Neural crest cell (in vitro differentiated cells): ENCODE measurements around the gene SLC10A2. TPM values are rescaled to one million over a fixed set of nuclear protein-coding genes. Genes with fewer than 3 reads are reported as not detected.

Source experiments
- DNase-seq: peaks from one replicate; pipeline ENCODE4 v3.0.0; 2021; ENCODE audit warnings: low read depth, mixed read lengths, low spot score
- H3K27ac Mint-ChIP-seq: one replicate; pipeline ENCODE4 v1.8.0; 2021; ENCODE audit warnings: mild to moderate bottlenecking, mixed read lengths; ENCODE audit not compliant: unreplicated experiment
- H3K27me3 Mint-ChIP-seq: 2 replicates; pipeline ENCODE4 v1.8.0; 2021; ENCODE audit warnings: low read depth, mild to moderate bottlenecking, mixed read lengths
- H3K36me3 Mint-ChIP-seq: 2 replicates; pipeline ENCODE4 v1.8.0; 2021; ENCODE audit warnings: low read depth, mild to moderate bottlenecking, mixed read lengths
- H3K4me1 Mint-ChIP-seq: 2 replicates; pipeline ENCODE4 v1.8.0; 2021; ENCODE audit warnings: mixed read lengths
- H3K4me3 Mint-ChIP-seq: one replicate; pipeline ENCODE4 v1.8.0; 2021; ENCODE audit warnings: mild to moderate bottlenecking, mixed read lengths
- H3K9me3 Mint-ChIP-seq: 2 replicates; pipeline ENCODE4 v1.8.0; 2021; ENCODE audit warnings: mixed read lengths
- total RNA-seq: library from RNA; stranded (reverse); gene quantifications from 2 replicates; pipeline ENCODE4 v1.2.1, GENCODE V29; 2021
- TF ChIP-seq, protein P1 (sequence below): fragments of 200-600 bp; sonication (generic); conservative IDR thresholded peaks from 2 replicates; pipeline ENCODE4 v1.5.0; 2021; ENCODE audit warnings: antibody characterized with exemption, mild to moderate bottlenecking

SLC10A2 gene
- total RNA-seq, 1 donor from 2014 or later, result 0.09 TPM

DNA sequence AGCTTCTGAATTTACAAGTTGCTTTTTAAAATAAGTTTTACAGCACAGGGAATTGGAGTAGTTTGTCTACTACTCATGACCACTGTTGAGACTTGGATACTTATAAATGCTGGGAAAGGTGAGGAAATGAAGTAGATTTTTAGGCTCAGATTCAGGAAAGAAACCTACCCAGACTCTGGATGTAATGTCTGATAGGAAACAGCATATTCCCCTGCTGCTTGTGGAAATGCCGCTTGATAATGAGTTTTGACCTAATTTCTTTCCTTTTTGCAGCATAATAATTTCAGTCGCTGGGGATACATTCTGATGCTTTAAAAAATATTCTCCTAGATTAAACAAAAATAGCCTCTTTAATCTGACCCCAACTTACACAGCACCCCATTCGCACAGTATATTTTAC lies 53.6 kb downstream of the SLC10A2 start:
- Mint-ChIP-seq H3K4me3 (no peak overlapping the region), H3K27ac (no peak overlapping the region), H3K36me3 (no peaks in the 10 kb centered on the region), H3K9me3 (peaks cover 3% of the 10 kb centered on the region), H3K27me3 (no peaks in the 10 kb centered on the region), H3K4me1 (no peaks in the 10 kb centered on the region)
- TF ChIP-seq, protein P1, sequence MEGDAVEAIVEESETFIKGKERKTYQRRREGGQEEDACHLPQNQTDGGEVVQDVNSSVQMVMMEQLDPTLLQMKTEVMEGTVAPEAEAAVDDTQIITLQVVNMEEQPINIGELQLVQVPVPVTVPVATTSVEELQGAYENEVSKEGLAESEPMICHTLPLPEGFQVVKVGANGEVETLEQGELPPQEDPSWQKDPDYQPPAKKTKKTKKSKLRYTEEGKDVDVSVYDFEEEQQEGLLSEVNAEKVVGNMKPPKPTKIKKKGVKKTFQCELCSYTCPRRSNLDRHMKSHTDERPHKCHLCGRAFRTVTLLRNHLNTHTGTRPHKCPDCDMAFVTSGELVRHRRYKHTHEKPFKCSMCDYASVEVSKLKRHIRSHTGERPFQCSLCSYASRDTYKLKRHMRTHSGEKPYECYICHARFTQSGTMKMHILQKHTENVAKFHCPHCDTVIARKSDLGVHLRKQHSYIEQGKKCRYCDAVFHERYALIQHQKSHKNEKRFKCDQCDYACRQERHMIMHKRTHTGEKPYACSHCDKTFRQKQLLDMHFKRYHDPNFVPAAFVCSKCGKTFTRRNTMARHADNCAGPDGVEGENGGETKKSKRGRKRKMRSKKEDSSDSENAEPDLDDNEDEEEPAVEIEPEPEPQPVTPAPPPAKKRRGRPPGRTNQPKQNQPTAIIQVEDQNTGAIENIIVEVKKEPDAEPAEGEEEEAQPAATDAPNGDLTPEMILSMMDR, result no peak
- DNase-seq, result no peak

DNA sequence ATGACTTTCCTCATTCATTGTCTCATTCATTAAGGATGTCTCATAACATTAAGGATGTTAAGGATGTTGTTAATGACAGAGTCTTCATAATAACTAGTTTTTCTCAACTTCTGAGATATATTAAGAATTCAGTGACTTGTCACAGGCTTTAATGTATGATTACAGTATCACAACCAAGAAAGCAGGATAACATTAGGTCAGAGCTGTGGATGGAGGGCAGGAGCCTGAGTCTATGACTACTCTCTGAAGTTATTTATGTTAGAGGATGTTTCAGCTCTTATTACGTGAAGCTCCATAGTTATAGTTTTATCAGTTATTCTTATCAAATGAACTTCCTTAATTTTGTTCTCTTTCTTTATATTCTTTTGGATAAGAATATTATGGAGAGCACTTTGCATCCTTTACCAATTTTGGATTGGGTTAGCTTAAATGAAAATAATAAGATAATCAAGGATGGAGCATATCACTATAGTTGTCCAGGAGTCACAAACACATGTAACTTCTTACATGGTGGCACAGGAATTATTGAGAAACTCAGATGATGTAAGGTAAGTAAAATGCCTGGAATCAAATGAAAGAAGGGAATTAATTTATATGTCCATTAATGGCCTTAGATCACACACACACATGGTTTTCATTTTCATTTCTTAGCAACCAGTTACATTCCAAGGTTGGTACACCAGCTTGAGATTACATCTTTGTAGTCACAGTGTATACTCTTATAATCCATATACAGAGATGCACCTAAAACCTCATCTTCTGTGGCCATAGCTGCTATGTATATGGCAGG lies 57.0 kb downstream of the SLC10A2 start:
- H3K9me3 Mint-ChIP-seq, result no peaks in the 10 kb centered on the region
- H3K36me3 Mint-ChIP-seq, result no peaks in the 10 kb centered on the region
- no peak for DNase-seq
- no peak overlapping the region for H3K27ac Mint-ChIP-seq
- H3K4me1 Mint-ChIP-seq, result no peaks in the 10 kb centered on the region
- H3K4me3 Mint-ChIP-seq, result no peak overlapping the region
- no peaks in the 10 kb centered on the region for H3K27me3 Mint-ChIP-seq
- TF ChIP-seq, protein P1, result no peak

DNA sequence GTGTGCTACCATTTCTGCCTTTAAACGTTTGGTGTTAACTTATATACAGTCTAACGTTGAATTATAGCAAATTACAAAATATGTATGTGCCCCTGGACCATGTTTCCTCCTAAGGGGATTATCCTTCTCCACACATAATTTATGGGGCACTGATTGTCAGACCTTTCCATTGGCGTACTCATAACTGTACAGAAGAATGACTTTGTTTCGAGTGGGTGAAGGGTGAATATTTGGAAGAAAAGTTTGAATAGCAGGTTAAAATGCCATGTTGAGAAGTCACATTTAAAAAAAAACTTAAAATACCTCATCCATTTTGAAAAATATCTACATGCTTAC lies 58.8 kb downstream of the SLC10A2 start:
- H3K27me3 Mint-ChIP-seq, result no peaks in the 10 kb centered on the region
- DNase-seq, result no peak
- TF ChIP-seq, protein P1, result no peak
- H3K9me3 Mint-ChIP-seq, result peaks cover 2% of the 10 kb centered on the region
- H3K4me1 Mint-ChIP-seq, result no peaks in the 10 kb centered on the region
- no peak overlapping the region for H3K4me3 Mint-ChIP-seq
- H3K36me3 Mint-ChIP-seq, result no peaks in the 10 kb centered on the region
- no peak overlapping the region for H3K27ac Mint-ChIP-seq

DNA sequence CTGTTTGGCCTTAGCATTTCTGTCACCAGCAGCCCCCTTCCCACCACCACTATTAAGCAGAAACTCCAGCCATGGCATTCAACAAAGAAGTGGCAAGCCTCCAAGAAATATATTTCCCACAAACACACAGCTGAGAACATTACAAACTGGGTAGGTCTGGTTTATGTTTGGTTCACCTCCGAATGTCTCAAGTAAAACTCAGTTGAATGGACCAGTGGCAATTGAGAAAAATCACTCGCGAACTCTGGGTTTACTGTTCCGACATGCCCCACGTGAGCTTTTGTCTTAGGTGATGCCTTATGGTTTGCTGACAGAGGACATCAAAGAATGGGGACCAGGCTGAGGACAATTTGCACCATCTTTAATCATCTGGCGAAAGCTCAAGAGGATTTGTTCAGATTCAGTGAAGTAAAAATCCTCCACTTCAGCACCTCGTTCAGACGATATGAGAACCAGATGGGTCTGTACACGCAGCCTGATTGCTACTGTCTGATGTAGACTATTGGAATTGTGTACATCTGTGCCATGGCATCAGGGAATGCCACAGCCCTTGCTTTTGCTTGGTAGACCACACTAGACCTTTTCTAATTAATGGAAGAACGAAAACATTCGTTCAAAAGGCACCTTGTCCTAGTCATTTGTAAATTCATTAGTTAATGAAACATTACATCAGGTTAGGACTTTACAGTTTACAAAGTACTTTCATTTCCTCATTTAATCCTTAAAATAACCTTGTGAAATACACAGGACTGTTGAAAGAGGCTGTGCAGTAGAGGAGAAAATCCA lies 59.4 kb downstream of the SLC10A2 start:
- no peak overlapping the region for H3K27ac Mint-ChIP-seq

DNA sequence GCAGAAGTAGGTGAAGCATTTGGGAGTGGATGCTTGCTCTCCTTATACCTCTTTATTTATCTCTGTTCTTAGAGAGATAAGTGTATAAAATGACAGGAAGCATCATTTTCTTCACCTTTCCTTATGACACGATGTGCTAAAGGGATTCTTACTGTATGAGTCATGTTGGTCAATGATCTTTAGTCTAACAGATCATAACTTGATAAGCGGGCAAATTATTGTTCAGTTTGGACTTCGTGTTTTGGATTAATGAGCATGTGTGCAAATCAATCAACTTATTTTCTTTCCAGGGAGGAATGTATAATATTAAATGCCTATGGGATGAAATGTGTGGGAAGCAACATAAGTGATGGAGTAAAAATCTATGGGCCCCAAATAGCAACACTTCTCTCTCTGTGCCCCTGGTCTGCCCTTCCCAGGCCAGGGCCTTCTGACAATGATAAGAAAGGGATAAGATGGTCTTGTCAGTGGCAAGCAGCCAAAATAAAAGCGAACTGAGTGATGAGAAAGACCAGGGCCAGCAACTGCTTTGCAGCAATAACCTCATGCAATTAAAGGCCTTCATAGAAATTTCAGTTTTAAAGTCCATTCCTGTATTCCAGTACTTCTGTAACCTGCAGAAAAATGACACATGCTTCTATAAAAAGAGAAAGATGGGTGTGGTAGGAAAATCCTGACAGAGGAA lies 61.4 kb downstream of the SLC10A2 start:
- Mint-ChIP-seq H3K9me3 (peaks cover 5% of the 10 kb centered on the region), H3K27me3 (no peaks in the 10 kb centered on the region), H3K27ac (no peak overlapping the region), H3K4me3 (no peak overlapping the region), H3K4me1 (no peaks in the 10 kb centered on the region), H3K36me3 (no peaks in the 10 kb centered on the region)
- TF ChIP-seq, protein P1, result no peak
- no peak for DNase-seq

More for the DNA sequence above, 59.4 kb downstream of the SLC10A2 start:
- no peaks in the 10 kb centered on the region for H3K27me3 Mint-ChIP-seq
- H3K36me3 Mint-ChIP-seq, result no peaks in the 10 kb centered on the region
- peaks cover 5% of the 10 kb centered on the region for H3K9me3 Mint-ChIP-seq
- no peak overlapping the region for H3K4me3 Mint-ChIP-seq
- H3K4me1 Mint-ChIP-seq, result no peaks in the 10 kb centered on the region
- TF ChIP-seq, protein P1, result no peak
- DNase-seq, result no peak
